HG02938 (cell line): Measurements from ENCODE around the gene GALNT17.

Experiments
- ATAC-seq: cut with Tn5 transposase; IDR thresholded peaks from one replicate; pipeline ENCODE4 v1.9.1; 2021; ENCODE audit warnings: mild to moderate bottlenecking, moderate library complexity; ENCODE audit not compliant: unreplicated experiment

Gene GALNT17

DNA sequence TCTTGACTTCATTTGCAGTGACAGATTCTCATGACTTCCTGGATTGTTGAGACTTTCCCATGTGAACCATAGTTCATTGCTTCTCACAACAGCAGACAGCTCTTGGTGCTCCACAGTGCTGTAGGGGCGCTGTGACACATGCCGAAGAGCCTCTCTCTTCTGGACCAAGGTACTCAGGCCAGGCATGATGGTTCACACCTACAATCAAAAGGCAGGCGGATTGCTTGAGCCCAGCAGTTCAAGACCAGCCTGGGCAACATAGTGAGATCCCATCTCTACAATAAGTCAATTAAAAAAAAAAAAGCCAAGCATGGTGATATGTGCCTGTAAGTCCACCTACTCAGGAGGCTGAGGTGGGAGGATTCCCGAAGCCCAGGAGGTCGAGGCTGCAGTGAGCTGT is 354.5 kb downstream of the GALNT17 start:
- no peak for ATAC-seq

DNA sequence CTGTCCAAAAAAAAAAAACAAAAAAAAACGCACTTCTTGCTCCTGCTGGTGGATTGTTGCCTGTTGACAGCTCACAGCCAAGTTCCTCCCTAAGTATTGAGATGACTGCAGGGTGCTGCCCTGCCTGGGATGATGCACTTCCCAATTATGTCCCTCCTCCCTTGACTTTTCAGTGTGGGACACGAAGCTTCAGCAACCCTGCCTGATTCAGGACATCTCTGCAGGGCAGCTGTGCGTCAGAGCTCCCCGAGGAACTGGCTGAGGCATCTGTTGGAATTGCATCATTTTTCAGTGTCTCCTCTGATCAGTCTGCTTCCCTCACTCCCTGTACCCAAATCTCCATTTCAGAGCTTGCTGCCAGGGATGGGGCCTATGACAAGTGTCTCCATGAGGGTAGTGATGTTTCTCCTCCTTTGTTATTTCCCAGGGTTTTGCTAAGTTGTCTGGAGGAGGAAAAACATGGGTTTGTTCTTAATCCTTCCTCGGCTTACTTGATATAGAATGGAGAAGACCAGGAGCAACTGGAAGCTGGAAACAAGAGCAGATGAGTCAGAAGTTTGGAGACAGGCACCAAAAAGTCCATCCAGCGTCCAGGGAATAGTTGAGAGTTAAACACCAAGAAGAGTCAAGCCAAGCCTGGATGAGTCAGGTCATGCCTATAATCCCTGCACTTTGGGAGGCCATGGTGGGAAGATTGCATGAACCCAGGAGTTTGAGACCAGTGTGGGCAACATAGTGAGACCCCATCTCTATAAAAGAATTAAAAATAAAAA is 355.1 kb downstream of the GALNT17 start:
- ATAC-seq, result no peak

- no peak for ATAC-seq
Measured at GRCh38 chr7:71488308-71488707, 356.4 kb downstream of the GALNT17 start.

- no peak for ATAC-seq
Measured at GRCh38 chr7:71491336-71491735, 359.4 kb downstream of the GALNT17 start.

- no peak for ATAC-seq
Measured at GRCh38 chr7:71495828-71496227, 363.9 kb downstream of the GALNT17 start.

GRCh38 chr7:71497256-71497946 is 365.5 kb downstream of the GALNT17 start:
- ATAC-seq, result no peak

DNA sequence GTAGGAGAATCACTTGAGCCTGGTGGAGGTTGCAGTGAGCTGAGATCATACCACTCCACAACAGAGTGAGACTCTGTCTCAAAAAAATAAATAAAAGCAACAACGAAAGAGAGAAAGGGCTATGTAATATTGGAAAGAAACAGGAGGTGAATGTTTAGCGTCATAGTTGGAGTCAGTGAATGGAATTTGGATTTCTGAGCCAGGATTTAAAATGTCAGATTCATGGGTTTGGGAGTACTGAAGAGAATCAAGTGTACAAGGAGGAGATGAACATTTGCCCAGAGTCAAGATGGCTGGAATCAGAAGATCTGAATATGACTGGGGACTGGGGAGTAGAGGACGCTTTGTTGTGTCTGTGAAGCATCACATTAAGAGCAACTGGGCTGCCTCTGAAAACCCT is 366.4 kb downstream of the GALNT17 start:
- ATAC-seq, result no peak

DNA sequence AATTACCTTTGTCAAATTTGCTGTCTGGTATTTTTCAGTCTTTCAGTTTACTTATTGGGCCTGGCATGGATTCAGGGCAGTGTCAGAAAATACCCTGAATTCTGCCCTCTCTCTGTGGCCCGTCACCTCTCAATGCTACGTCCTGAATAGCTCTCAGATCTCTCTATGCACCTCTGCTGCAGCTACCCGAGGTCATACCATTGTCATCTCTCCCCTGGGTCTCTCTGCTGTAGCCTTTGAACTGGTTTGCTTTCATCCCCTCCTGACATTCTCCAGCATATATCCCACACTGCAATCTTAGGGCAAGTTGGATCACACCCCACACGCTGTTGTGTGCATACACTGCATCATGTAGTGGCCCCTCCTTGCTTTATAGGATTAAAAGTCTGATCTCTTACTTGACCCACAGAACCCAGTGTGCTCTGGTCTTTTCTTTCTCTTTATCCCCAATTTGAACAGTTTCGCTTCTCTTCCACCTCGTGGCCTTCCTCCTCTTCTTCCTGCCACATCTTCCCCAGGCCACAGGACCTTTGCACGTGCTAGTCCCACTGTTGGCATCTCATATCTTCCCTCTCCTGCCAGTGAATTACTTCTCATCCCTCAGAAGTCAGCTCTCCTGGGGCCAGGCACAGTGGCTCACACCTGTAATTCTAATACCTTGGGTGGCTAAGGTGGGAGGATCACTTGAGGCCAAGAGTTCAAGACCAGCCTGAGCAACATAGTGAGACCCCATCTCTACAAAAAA is 372.9 kb downstream of the GALNT17 start:
- no peak for ATAC-seq

- no peak for ATAC-seq
Measured at GRCh38 chr7:71506822-71507221, 374.9 kb downstream of the GALNT17 start.

- no peak for ATAC-seq
Measured at GRCh38 chr7:71507680-71508602, 376.0 kb downstream of the GALNT17 start.

- ATAC-seq, result no peak
Measured at GRCh38 chr7:71509381-71509780, 377.4 kb downstream of the GALNT17 start.

GRCh38 chr7:71511361-71511807 is 379.4 kb downstream of the GALNT17 start:
- ATAC-seq, result no peak

GRCh38 chr7:71517940-71518699 is 386.2 kb downstream of the GALNT17 start:
- ATAC-seq, result no peak

- ATAC-seq, result no peak
Measured at GRCh38 chr7:71518880-71519279, 386.9 kb downstream of the GALNT17 start.

DNA sequence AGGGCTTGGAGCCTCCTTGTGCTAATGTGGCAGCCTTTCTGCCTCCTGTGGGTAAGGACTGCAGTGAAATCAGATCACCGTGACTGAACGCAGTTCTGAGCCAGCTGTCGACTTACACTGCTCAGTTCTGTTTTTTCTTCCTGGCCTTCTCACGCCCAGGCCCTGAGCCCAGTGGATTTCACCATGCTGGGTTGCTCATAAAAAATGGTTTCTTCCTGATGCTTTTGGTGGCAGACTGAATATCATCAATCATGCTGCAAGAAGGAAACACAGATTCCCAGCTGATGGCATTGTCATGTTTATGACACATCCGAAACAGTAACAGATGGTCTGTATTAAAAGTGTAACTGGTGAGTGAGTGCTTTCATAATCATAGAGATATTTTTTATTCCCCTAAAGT is 389.6 kb downstream of the GALNT17 start:
- no peak for ATAC-seq

GRCh38 chr7:71526106-71526505 is 394.2 kb downstream of the GALNT17 start:
- ATAC-seq, result no peak

GRCh38 chr7:71527213-71527612 is 395.3 kb downstream of the GALNT17 start:
- no peak for ATAC-seq

- no peak for ATAC-seq
Measured at GRCh38 chr7:71535616-71536015, 403.7 kb downstream of the GALNT17 start.

DNA sequence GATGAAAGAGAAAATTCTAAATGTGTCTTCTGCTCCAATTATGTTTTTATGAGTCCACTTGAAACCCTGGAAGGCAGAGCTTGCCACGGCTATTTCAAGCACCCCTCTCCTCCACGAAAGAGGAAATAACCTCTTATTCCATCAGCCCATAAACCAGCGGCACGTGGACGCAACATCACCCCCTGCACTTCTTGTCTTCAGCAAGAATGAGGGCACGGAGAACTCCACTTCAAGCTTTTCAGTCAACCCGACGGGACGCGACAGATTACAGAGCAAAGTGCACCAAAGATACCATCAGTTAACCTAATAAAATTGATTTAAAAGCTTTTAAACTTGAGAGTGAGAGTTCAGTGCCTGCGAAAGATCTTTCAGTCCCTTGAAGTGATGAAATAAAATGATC is 406.3 kb downstream of the GALNT17 start:
- ATAC-seq, result no peak

GRCh38 chr7:71539615-71540014 is 407.7 kb downstream of the GALNT17 start:
- ATAC-seq, result no peak
